ENCODE data around the gene CFLAR.

CFLAR gene

DNA sequence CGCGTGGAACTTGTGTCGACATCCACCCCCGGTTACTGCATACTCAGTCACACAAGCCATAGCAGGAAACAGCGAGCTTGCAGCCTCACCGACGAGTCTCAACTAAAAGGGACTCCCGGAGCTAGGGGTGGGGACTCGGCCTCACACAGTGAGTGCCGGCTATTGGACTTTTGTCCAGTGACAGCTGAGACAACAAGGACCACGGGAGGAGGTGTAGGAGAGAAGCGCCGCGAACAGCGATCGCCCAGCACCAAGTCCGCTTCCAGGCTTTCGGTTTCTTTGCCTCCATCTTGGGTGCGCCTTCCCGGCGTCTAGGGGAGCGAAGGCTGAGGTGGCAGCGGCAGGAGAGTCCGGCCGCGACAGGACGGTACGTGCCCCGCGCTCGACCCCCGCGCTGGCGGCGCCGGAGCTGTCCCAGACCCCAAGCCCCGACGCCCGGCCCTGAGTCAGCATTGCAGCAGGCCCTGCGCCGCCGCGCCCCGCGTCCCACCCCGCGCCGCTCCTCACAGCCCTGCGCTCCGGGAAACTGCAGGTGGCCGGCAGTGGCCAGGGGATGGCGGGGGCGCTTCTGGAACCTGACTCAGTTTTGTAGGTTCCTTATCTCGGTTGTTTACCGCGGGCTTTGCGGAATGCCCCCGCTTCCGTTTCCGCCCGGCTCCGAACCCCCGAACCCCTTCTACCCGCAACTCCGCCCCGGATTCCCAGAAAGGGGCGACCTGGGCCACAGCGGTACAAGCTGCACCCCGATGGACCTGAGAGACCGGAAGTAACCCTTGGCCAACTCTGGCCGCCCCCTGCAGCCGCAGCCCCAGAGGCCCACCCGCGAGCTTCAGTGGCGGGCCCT, at the start of gene CFLAR:
Gene CFLAR (plus strand): TSS at position 50 of the 844 bp plus-strand sequence. CDS start 13,702 bp downstream, outside the sequence.
- DNase-seq: peak; percentile 81

DNA sequence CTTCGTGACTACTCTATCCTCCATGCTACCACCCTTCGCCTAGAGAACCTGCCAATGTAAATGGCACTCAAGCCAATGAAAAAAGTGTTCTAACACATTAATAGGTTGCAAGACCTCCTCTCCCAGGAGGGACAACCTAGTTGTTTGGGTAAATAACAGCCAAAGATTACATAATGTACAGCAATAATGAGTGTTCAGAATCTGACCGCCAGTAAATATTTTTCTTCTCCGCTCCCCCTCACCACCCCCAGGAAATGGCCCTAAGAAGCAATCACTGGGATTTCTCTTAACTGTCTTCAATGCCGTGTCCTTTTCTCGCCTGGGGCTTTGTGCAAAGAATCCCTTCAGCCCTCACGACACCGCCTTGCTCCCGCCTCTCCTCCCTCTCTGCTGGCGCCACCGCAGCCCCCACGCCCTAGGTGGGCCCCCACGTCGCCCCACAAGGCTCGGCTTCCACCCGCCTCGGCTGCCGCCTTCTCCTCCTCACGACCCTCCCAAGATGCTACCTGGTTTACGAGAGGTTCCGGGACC, 45.0 kb upstream of the CFLAR start:
- DNase-seq: no peak

DNA sequence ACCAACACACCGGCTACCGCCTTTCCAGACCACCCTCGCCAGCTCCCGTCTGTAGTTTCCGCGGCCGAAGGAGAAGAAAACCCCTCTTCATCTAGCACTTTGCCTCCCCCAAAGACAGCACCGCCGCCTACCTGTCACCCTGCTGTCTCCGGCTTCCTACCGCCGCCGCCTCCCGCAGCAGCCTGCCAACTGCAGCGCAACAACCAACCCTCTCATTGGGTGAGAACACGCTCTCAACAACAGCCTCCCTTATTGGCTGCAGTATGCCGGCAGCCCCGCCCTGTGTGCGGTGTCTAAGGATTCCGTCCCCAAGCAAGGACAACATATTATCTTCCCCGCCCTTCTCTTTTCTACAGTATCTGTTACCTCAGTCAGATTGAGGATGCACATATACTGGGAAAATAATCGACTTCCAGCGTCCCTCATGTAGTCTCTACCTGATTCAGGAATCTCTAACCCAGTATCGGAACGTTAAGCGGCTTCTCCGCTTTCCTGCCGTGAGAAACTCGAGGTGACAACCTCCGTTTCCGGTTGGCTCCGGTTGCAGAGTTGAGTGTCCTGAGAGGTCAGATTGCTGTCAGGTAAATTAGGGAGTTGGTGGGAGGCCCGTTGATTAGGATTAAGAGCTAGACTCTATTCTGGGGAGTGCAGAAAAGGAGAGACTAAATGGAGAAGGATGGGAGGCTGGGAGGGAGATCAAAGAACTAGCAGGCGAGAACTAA, 44.3 kb upstream of the CFLAR start, which contains the start of the genes HYCC2 and NDUFB3:
Gene HYCC2 (minus strand): TSS at position 193 of the 722 bp plus-strand sequence. CDS start 47,662 bp downstream, outside the sequence.
Gene NDUFB3 (plus strand): TSS at position 523 of the 722 bp plus-strand sequence. CDS start 6,882 bp downstream, outside the sequence.
- DNase-seq: peak; percentile 93

DNA sequence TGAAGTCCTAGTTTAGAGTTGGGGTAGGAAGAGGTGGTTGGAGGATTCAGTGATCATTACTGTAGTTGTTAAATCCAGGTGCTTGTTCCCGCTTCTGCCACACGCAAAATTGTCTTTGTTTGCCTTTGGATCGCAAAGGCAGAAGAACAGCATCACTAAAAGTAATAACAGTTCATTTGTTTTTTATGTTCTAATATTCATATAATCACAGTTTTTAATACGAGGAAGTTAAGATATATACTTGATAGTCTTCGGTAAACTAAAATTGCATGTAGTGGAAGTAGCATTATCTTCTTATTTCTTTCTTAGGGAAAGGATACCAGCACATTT, 43.8 kb upstream of the CFLAR start:
- DNase-seq: no peak

DNA sequence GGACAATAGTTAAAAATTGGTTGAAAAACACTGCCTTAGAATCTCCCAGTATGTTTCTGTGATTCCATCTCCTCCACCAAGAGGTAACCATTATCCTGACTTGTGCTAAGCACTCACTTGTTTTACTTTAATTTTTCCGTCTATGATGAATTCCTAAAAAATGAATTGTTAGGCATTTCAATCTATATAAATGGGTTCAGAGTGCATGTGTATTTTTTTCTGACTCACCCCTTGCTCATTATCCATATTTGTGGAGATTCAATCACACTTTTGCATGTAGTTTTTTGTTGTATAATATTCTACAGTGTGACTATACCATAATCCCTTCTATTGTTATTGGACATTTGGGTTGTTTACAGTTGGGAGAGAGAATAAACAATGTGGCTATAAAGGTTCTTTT, 42.9 kb upstream of the CFLAR start:
- no peak for DNase-seq

DNA sequence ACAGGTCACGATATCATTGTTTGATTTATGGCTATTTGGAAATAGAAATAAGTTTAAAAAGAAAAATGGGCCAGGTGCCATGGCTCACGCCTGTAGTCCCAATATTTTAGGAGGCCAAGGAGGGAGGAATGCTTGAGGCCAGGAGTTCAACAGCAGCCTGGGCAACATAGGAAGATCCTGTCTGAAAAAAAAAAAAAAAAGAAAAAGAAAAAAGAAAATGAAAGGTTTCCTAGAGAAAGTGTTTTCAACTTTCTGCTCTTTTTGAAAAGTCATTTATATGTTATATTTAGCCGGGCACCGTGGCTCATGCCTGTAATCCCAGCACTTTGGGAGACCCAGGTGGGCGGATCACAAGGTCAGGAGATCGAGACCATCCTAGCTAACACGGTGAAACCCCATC, 41.0 kb upstream of the CFLAR start:
- DNase-seq: no peak

DNA sequence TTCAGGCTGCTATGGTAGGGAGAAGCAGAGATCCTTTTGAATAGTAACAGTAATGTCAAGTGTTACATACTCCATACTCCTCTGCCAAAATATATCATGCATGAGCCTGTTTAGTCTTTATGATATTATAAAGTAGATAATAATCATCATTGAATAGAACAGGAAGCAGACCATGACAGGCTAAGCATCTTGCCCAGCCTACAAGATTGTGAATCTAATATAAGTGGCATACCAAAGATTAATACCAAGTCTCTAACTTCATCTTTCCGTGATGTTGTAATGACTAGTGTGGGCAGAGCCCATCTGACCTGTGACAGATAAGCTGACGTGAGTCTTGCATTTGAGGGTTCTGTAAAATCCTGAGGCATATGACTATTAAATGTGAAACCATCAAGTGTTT, 31.1 kb upstream of the CFLAR start:
- DNase-seq: no peak

DNA sequence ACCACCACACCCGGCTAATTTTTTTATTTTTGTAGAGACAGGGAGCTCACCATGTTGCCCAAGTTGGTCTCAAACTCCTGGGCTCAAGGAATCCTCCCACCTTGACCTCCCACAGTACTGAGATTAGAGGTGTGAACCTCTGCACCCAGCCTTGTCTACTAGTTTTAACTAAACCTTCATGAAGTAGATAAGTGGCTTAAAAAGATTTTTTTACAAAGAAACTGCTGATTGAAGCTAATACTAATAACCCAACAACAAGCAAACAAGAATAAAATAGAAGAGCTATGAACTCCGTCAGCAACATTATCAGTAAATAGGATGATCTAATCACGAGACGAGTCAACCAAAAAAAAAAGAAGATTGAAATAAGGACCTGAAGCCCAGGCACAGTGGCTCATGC, 25.4 kb upstream of the CFLAR start:
- no peak for DNase-seq

DNA sequence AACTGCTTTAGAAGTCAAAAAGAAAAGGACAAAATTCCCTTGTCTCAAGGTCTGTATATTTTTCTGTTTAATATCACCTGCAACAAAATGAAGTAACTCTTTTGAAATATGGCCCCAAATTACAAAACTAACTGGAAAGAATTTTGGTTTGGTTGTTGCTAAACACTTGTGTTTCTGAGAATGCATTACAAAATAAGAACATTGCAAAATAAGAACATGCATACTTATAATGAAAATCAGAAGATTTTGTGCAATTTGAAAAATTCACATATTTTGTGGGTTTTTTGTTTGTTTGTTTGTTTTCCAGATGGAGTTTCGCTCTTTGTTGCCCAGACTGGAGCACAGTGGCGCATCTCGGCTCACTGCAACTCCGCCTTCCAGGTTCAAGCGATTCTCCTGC, 22.4 kb upstream of the CFLAR start:
- peak; percentile 4 for DNase-seq

DNA sequence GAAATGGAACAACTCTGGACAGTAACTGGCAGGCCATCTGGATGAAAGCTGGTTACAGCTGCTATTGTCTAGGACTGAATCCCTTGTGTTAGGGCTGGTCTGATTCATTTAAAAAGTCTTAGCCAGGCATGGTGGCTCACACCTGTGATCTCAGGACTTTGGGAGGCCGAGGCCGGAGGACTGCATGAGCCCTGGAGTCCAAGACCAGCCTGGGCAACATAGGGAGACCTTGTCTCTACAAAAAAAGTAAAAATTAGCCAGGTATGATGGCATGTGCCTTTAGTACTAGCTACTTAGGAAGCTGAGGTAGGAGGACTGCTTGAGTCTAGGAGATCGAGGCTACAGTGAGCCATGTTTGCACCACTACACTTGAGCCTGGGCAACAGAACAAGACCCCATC, 15.5 kb upstream of the CFLAR start:
- DNase-seq: no peak

DNA sequence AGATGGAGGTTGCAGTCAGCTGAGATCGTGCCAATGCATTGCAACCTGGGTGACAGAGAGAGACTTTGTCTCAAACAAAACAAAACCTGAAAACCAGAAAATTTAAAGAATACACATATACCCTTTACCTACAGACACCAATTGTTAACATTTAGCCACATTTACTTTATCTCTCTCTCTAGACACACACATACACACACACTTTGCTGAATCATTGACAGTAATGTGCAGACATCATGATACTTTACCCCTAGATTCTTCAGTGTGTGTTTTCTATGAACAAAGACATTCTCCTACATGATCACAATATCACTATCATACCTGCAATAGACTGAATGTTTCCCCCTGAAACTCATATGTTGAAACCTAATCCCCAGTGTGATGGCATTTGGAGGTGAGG, 10.2 kb upstream of the CFLAR start:
- no peak for DNase-seq

DNA sequence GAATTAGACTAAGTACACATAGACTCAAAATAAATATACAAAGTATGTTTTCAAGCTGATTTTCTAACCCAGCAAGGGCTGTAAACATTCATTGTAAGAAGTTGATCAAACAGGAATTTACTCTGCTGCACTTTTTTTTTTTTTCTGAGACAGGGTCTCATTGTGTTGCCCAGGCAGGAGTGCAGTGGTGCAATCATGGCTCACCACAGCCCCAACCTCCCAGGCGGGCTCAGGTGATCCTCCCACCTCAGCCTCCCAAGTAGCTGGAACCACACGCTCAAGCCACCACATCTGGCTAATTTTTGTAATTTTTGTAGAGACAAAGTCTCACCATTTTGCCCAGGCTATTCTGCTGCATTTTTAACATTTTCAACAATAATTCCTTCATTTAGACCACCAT, 8.3 kb upstream of the CFLAR start:
- DNase-seq: no peak

DNA sequence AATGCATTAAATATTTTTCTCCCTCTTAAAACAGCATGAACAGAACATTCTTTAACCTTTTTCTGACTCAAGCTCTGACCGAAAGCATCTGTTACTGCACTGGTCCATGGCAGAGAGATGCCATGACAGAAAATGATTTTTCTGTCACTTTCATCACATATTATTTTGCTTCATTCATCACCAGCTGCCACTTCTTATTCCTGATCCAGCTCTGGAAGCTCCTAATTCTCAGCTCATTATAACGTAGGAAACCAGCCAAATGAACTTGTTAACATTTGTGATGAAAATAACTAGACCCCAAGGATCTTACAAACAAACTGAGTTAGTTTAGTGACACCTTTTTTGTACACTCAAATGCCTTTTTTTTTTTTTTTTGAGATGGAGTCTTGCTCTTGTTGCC, 7.6 kb upstream of the CFLAR start:
- DNase-seq: no peak

DNA sequence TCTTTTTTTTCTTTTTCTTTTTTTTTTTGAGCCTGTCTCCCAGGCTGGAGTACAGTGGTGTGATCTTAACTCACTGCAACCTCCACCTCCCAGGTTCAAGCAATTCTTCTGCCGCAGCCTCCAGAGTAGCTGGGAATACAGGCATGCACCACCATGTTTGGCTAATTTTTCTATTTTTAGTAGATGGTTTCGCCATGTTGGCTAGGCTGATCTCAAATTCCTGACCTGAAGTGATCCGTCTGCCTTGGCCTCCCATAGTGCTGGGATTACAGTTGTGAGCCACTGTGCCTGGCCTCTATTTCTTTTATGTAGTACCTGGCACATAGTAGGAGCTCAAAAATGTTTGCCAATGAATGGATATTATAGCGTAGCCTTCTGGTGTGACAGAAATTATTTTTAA, 6.8 kb upstream of the CFLAR start:
- no peak for DNase-seq

DNA sequence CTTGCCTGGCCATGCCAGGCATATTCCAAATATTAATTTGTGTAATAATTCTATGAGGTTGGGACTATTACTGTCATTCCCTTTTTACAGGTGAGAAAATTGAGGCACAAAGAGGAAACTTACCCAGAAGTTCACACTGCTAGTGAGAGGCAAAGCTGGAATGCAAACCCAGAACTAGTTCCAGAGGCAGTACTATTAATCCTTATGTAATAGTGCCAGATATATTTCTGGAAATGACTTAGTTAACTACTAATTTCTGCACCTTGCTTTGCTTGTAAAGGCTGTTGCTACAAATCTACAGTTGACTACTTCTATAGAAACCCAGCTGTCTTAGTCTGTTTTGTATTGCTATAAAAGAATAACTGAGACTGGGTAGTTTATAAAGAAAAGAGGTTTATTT, 5.3 kb upstream of the CFLAR start:
- DNase-seq: no peak

DNA sequence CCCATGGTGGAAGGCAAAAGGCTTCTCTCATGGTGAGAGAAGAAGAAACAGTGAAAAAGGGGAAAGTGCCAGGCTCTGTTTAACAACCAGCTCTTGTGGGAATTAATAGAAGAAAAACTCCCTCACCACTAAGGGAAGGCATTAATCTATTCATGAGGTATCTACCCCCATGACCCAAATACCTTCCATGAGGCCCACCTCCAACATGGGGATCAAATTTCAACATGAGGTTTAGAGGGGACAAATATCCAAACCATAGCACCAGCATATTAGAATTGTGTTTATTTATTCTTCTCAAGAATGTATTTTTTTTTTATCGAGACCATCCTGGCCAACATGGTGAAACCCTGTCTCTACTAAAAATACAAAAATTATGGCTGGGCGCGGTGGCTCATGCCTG, 4.9 kb upstream of the CFLAR start:
- DNase-seq: no peak

DNA sequence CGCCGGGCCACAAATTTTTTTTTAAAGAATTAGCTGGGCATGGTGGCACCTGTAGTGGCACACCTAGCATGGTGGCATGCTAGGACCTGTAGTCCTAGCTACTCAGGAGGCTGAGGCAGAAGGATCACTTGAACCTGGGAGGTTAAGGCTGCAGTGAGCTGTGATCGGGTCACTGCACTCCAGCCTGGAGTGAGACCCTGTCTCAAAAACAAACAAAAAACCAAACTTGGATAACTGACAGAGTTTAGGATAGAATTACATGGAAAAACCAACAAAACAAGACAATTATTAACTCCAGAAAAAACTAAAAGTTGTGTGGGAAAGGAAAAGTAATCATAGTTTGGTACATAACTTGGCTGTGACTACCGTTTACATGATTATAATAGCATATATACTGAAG, 1.6 kb upstream of the CFLAR start:
- no peak for DNase-seq

DNA sequence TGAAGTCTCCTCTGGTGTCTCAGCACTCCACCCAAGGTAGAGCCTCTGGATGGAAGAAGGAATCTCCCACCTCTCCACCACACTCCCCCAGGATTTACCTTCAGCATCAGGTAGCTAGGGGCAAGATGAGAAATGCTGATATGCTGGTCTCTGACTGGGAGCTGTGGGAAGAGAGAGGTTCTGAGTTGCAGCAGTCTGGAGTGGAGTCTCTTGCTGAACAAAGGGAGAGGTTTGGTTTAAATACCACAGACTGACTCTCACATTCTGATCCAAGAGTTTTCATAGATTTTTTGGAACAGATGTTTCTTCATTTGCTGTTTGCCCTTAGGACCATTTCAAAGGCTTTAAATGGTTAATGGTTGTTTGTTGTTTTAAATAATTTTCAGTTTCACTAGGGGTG, 1.1 kb upstream of the CFLAR start:
- no peak for DNase-seq

DNA sequence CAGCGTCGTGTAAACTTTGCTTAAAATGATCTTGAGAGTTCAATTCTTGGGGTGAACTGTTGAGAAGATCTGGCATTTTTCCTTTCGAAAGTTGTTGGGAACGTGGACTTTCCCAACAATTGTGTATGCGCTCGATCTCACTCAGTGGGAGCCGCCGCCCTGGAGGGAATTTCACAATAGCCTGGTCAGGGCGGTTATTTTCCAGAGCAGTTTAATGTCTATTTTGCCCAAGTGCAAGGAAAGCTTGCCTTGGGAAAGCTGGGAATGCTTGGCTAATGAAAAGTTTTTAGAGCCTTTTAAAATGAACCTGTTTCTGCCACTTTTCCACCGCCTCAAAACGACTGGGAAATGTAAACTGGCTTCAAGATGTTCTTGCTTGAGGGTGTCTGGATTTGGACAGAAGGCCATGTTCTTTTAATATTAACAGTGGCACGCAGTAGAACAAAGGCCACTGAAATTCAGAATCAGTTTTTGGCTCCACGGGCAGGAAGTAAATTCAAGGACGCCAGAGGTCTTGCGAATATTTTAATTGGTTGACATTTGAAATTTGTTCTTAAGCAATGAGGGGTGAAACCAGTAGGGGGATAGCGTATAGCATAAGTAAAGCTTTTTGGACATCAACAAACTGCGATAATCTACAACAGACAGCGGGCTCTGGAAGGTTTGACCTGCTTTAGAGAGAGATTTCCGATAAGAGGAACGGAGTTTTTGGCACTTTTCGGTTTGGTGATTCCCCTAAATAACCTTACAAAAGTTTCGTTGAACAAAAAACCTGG, 1.2 kb downstream of the CFLAR start:
- peak; percentile 41 for DNase-seq

DNA sequence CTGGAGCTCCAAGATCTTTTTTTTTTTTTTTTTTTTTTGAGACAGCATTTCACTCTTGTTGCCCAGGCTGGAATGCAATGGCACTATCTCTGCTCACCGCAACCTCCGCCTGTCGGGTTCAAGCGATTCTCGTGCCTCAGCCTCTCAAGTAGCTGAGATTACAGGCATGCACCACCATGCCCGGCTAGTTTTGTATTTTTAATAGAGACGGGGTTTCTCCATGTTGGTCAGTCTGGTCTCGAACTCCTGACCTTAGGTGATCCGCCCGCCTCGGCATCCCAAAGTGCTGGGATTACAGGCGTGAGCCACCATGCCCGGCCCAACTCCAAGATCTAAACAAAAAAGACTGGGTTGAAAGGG, 1.8 kb downstream of the CFLAR start:
- peak; percentile 28 for DNase-seq

DNA sequence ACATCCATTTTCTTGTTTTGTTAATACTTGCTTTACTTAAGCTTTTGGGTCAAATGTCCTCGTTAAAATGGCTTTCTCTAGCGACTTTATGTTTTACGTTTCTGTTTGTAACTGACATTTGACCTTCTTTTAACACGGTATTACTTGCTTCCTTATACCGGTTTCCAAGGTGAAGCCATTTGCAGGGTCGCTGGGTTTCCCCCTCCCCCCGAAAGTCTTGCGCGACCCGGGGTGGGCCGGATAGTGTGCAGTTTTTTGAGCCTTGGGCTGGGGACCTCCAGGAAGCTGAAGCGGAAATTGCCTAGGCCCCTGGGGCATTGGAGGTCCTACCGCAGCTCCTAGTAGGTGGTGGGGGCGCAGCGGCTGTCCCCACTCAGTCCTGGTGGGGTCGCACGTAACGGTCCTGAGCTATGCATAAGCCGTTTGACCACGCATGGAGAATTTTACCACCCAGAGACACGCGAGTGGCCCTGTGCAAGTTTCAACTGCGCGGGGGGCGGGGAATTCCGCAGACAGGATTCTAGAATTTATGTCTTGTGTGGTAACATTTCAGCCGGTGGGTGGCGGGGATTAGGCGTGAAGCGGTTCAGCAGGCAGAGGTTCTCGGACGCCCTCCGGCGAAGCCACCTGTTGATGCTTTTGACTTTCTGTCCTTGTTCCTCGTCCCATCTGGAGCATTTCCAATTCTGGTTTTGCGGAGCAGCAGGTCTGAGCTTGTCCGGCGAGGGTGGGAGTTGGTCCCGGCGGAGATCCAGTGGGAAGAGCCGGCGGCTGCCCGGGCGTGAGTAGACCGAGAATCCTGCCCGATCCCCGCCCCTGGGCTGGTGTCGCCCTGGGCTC, 2.4 kb downstream of the CFLAR start:
- peak; percentile 88 for DNase-seq
